GM18502 (cell line): ENCODE measurements around the gene CUL3.
A peak's percentile ranks its signal among the peaks of the same experiment; 100 is the strongest.
"Not testable (repeated sequence)": the region's sequence is repeated elsewhere in the genome, so short reads cannot be mapped to it uniquely, and the experiment has no call there.

Source experiments
- ATAC-seq: cut with Tn5 transposase; IDR thresholded peaks from one replicate; pipeline ENCODE4 v1.9.1; 2021; ENCODE audit warnings: mild to moderate bottlenecking; ENCODE audit not compliant: unreplicated experiment, poor library complexity

The CUL3 gene

GRCh38 chr2:224551693-224552092 is 33.5 kb downstream of the CUL3 start:
- ATAC-seq: no peak

- no peak for ATAC-seq
Observed at GRCh38 chr2:224546926-224547325, 38.2 kb downstream of the CUL3 start.

- ATAC-seq: peak; percentile 60
Observed at GRCh38 chr2:224545884-224546644, 39.1 kb downstream of the CUL3 start.

- ATAC-seq: no peak
Observed at GRCh38 chr2:224543939-224544338, 41.2 kb downstream of the CUL3 start.

GRCh38 chr2:224538561-224539138 is 46.5 kb downstream of the CUL3 start:
- no peak for ATAC-seq

DNA sequence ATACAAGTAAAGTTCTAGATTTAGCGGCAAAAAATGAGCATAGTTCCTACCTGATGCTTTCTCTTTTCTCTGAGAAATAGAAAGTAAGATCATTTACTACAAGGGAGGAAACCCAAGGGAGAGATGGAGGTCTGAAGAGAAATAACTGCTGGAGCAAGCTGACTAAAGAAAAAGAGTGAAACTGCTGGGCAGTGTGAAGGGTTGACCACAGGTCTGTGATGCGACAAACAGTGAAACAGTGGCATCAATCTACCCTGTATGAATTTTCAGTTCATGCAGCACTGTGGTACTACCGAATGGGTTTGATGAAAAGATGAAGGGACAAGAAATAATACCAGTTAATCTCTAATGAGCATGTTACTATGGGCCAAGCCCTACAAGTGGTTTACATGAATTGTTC is 52.2 kb downstream of the CUL3 start:
- ATAC-seq: no peak

- no peak for ATAC-seq
Observed at GRCh38 chr2:224532441-224532840, 52.7 kb downstream of the CUL3 start.

- no peak for ATAC-seq
Observed at GRCh38 chr2:224528171-224528570, 57.0 kb downstream of the CUL3 start.

GRCh38 chr2:224525774-224526173 is 59.4 kb downstream of the CUL3 start:
- ATAC-seq: no peak

- no peak for ATAC-seq
Observed at GRCh38 chr2:224524657-224525056, 60.5 kb downstream of the CUL3 start.

GRCh38 chr2:224523626-224524577 is 61.3 kb downstream of the CUL3 start:
- ATAC-seq: peak; percentile 35

- ATAC-seq: not testable (repeated sequence)
Observed at GRCh38 chr2:224522483-224522882, 62.7 kb downstream of the CUL3 start.

DNA sequence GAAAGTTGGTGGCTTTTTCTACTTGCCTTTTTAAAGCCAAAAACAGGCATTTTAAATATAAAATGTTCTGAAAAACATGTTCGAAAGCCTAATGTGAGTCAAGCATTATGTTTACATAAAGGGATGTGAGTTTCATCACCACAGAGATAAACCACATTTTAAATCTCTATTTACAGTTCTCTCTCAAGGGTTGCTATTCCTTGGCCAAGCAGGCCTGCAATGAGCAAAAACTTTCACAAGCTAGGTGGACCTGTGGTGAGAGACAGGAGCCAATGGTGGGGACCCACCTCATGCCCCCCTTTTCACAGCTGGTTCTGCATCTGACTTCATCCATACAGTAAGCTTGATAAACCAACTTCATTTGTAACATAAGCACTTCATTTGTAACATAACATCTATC is 65.1 kb downstream of the CUL3 start:
- ATAC-seq: peak; percentile 67

DNA sequence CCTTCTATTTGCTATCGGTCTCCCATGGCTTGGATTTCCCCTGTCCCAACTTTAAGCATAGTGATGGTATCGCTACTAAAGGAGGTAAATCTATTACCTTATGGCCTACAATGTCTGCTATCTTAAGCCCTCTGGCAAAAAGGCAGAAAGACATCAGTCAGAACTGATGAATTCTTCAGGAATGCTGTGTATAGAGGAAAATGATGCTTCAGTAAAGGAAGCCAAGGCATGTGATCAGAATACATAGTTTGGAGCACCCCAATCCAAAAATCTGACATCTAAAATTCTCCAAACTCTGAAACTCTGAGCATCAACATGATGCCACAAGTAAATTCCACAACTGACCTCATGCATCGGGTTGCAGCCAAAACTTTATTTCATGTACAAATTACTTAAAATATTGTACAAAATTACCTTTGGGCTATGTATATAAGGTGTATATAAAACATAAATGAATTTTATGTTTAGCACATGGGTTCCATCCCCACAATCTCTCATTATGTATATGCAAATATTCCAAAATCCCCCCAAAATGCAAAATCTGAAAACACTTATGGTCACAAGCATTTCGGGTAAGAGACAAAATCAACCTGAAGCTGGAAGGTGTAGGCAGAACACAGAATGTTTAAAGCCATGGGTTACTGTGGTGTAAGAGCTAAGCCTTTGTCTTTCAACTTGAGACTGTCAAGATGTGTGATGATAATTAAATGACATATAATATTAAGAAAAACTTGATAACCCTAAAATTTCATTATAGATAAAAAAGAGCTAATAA is 66.2 kb downstream of the CUL3 start:
- no peak for ATAC-seq

GRCh38 chr2:224517963-224518362 is 67.2 kb downstream of the CUL3 start:
- ATAC-seq: no peak

DNA sequence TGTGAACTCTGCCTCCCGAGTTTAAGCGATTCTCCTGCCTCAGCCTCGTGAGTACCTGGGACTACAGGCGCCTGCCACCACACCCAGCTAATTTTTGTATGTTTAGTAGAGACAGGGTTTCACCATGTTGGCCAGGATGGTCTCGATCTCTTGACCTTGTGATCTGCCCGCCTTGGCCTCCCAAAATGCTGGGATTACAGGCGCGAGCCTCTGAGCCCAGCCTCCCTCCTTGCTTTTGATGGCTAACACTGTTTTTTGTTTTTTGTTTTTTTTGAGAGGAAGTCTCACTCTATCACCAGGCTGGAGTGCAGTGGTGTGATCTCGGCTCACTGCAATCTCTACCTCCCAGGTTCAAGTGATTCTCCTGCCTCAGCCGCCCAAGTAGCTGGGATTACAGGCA is 68.8 kb downstream of the CUL3 start:
- ATAC-seq: not testable (repeated sequence)

DNA sequence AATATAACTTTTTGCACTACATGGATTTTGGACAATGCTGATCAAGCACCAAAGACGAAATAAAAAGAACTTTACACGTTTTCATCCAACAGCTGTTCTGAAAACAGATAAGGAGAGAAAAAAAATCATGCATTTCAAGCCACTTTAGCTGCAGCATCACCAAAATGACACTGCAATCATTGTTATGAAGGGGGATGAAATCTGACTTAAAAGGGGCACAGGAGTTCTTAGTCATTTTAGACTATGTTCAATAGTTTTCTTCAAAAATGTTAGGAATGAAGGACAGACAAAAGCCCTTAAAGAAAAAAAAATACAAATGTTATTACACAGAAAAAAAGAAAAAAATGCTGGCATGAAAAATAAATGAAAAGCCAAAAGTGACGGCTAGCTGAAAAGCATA is 71.2 kb downstream of the CUL3 start:
- ATAC-seq: no peak

- no peak for ATAC-seq
Observed at GRCh38 chr2:224507789-224508188, 77.4 kb downstream of the CUL3 start.

- no peak for ATAC-seq
Observed at GRCh38 chr2:224506494-224506893, 78.7 kb downstream of the CUL3 start.

GRCh38 chr2:224498991-224499390 is 86.2 kb downstream of the CUL3 start:
- no peak for ATAC-seq
